Measurements from ENCODE around the gene HMX3.

The HMX3 gene

GRCh38 chr10:123135415-123136141, at the start of gene HMX3:
Gene HMX3 (plus strand): TSS chr10:123135970. CDS start chr10:123136051, 81 bp downstream.
- H3K4me1 Mint-ChIP-seq (ENCODE audit: low read depth) = peaks cover 42% of the 10 kb centered on the region
- intact Hi-C loops (cut with micrococcal nuclease) = no loop called here

GRCh38 chr10:123086281-123086680, 49.5 kb upstream of the HMX3 start:
- H3K27ac Mint-ChIP-seq = no peak overlapping the region
- no peaks in the 10 kb centered on the region for H3K27me3 Mint-ChIP-seq
- H3K36me3 Mint-ChIP-seq (ENCODE audit: low read depth) = no peaks in the 10 kb centered on the region
- peaks cover 9% of the 10 kb centered on the region for H3K9me3 Mint-ChIP-seq
- H3K4me1 Mint-ChIP-seq (ENCODE audit: low read depth) = no peaks in the 10 kb centered on the region
- H3K4me3 Mint-ChIP-seq = no peak overlapping the region
- intact Hi-C loops (cut with micrococcal nuclease) = no loop called here

More at GRCh38 chr10:123135415-123136141, at the start of gene HMX3:
- H3K27me3 Mint-ChIP-seq = peaks cover 94% of the 10 kb centered on the region
- no peak within 1 kb of the TSS for H3K27ac Mint-ChIP-seq
- H3K36me3 Mint-ChIP-seq (ENCODE audit: low read depth) = no peaks in the 10 kb centered on the region
- peak within 1 kb of the TSS; percentile 48 for H3K4me3 Mint-ChIP-seq
- H3K9me3 Mint-ChIP-seq = no peaks in the 10 kb centered on the region

GRCh38 chr10:123087348-123087747, 48.4 kb upstream of the HMX3 start:
- H3K36me3 Mint-ChIP-seq (ENCODE audit: low read depth) = no peaks in the 10 kb centered on the region
- no peaks in the 10 kb centered on the region for H3K4me1 Mint-ChIP-seq (ENCODE audit: low read depth)
- H3K4me3 Mint-ChIP-seq = no peak overlapping the region
- intact Hi-C loops (cut with micrococcal nuclease) = no loop called here
- peaks cover 9% of the 10 kb centered on the region for H3K9me3 Mint-ChIP-seq
- peaks cover 2% of the 10 kb centered on the region for H3K27me3 Mint-ChIP-seq
- H3K27ac Mint-ChIP-seq = no peak overlapping the region

- Mint-ChIP-seq H3K9me3 (peaks cover 9% of the 10 kb centered on the region), H3K27me3 (peaks cover 4% of the 10 kb centered on the region), H3K36me3 (ENCODE audit: low read depth) (no peaks in the 10 kb centered on the region), H3K4me1 (ENCODE audit: low read depth) (no peaks in the 10 kb centered on the region), H3K27ac (no peak overlapping the region), H3K4me3 (no peak overlapping the region)
- intact Hi-C loops (cut with micrococcal nuclease) = no loop called here
Measured at GRCh38 chr10:123087786-123088185, 48.0 kb upstream of the HMX3 start.

GRCh38 chr10:123092635-123093414, 42.9 kb upstream of the HMX3 start:
- H3K27me3 Mint-ChIP-seq = peaks cover 4% of the 10 kb centered on the region
- intact Hi-C loops (cut with micrococcal nuclease) = no loop called here
- H3K4me1 Mint-ChIP-seq (ENCODE audit: low read depth) = no peaks in the 10 kb centered on the region
- no peak overlapping the region for H3K27ac Mint-ChIP-seq
- H3K36me3 Mint-ChIP-seq (ENCODE audit: low read depth) = no peaks in the 10 kb centered on the region
- H3K9me3 Mint-ChIP-seq = no peaks in the 10 kb centered on the region
- H3K4me3 Mint-ChIP-seq = no peak overlapping the region

GRCh38 chr10:123093489-123093888, 42.3 kb upstream of the HMX3 start:
- Mint-ChIP-seq H3K36me3 (ENCODE audit: low read depth) (no peaks in the 10 kb centered on the region), H3K27me3 (peaks cover 6% of the 10 kb centered on the region), H3K4me3 (no peak overlapping the region), H3K27ac (no peak overlapping the region), H3K4me1 (ENCODE audit: low read depth) (no peaks in the 10 kb centered on the region), H3K9me3 (no peaks in the 10 kb centered on the region)
- intact Hi-C loops (cut with micrococcal nuclease) = no loop called here

GRCh38 chr10:123096452-123096851, 39.3 kb upstream of the HMX3 start:
- Mint-ChIP-seq H3K4me1 (ENCODE audit: low read depth) (no peaks in the 10 kb centered on the region), H3K27ac (no peak overlapping the region), H3K27me3 (peaks cover 8% of the 10 kb centered on the region), H3K4me3 (no peak overlapping the region), H3K36me3 (ENCODE audit: low read depth) (no peaks in the 10 kb centered on the region), H3K9me3 (no peaks in the 10 kb centered on the region)
- intact Hi-C loops (cut with micrococcal nuclease) = no loop called here

GRCh38 chr10:123097039-123097438, 38.7 kb upstream of the HMX3 start:
- H3K27ac Mint-ChIP-seq = no peak overlapping the region
- peaks cover 8% of the 10 kb centered on the region for H3K27me3 Mint-ChIP-seq
- no peak overlapping the region for H3K4me3 Mint-ChIP-seq
- no peaks in the 10 kb centered on the region for H3K36me3 Mint-ChIP-seq (ENCODE audit: low read depth)
- intact Hi-C loops (cut with micrococcal nuclease) = no loop called here
- no peaks in the 10 kb centered on the region for H3K4me1 Mint-ChIP-seq (ENCODE audit: low read depth)
- H3K9me3 Mint-ChIP-seq = no peaks in the 10 kb centered on the region

GRCh38 chr10:123100030-123100762, 35.6 kb upstream of the HMX3 start:
- Mint-ChIP-seq H3K36me3 (ENCODE audit: low read depth) (no peaks in the 10 kb centered on the region), H3K27me3 (peaks cover 6% of the 10 kb centered on the region)

GRCh38 chr10:123101872-123102271, 33.9 kb upstream of the HMX3 start:
- Mint-ChIP-seq H3K27me3 (peaks cover 8% of the 10 kb centered on the region), H3K36me3 (ENCODE audit: low read depth) (no peaks in the 10 kb centered on the region), H3K4me3 (no peak overlapping the region), H3K4me1 (ENCODE audit: low read depth) (no peaks in the 10 kb centered on the region), H3K27ac (no peak overlapping the region), H3K9me3 (no peaks in the 10 kb centered on the region)
- intact Hi-C loops (cut with micrococcal nuclease) = no loop called here

More at GRCh38 chr10:123100030-123100762, 35.6 kb upstream of the HMX3 start:
- Mint-ChIP-seq H3K9me3 (no peaks in the 10 kb centered on the region), H3K27ac (no peak overlapping the region), H3K4me3 (no peak overlapping the region), H3K4me1 (ENCODE audit: low read depth) (no peaks in the 10 kb centered on the region)
- intact Hi-C loops (cut with micrococcal nuclease) = no loop called here

- H3K27ac Mint-ChIP-seq = no peak overlapping the region
- no peak overlapping the region for H3K4me3 Mint-ChIP-seq
- no peaks in the 10 kb centered on the region for H3K36me3 Mint-ChIP-seq (ENCODE audit: low read depth)
- H3K4me1 Mint-ChIP-seq (ENCODE audit: low read depth) = no peaks in the 10 kb centered on the region
- peaks cover 8% of the 10 kb centered on the region for H3K27me3 Mint-ChIP-seq
- no peaks in the 10 kb centered on the region for H3K9me3 Mint-ChIP-seq
- intact Hi-C loops (cut with micrococcal nuclease) = no loop called here
Measured at GRCh38 chr10:123102673-123103072, 33.1 kb upstream of the HMX3 start.

- H3K27ac Mint-ChIP-seq = no peak overlapping the region
- H3K27me3 Mint-ChIP-seq = peaks cover 10% of the 10 kb centered on the region
- intact Hi-C loops (cut with micrococcal nuclease) = no loop called here
- H3K4me3 Mint-ChIP-seq = no peak overlapping the region
- H3K4me1 Mint-ChIP-seq (ENCODE audit: low read depth) = no peaks in the 10 kb centered on the region
- H3K9me3 Mint-ChIP-seq = no peaks in the 10 kb centered on the region
- no peaks in the 10 kb centered on the region for H3K36me3 Mint-ChIP-seq (ENCODE audit: low read depth)
Measured at GRCh38 chr10:123103944-123104343, 31.8 kb upstream of the HMX3 start.

- Mint-ChIP-seq H3K9me3 (no peaks in the 10 kb centered on the region), H3K4me3 (no peak overlapping the region), H3K4me1 (ENCODE audit: low read depth) (no peaks in the 10 kb centered on the region), H3K27me3 (peaks cover 14% of the 10 kb centered on the region), H3K36me3 (ENCODE audit: low read depth) (no peaks in the 10 kb centered on the region), H3K27ac (no peak overlapping the region)
- intact Hi-C loops (cut with micrococcal nuclease) = no loop called here
Measured at GRCh38 chr10:123109466-123109865, 26.3 kb upstream of the HMX3 start.

Measured in dendritic cell treated with granulocyte-macrophage colony-stimulating factor and Interleukin-4, amounts not matched to agents 40 ng/mL and 50 ng/mL, for 4 days (primary cell).